COR-L47 (cell line): ENCODE results near the gene TRAPPC3L.

Experiments
- DNase-seq: peaks from one replicate; lab custom pipeline; 2025; lab: John Stamatoyannopoulos, UW

TRAPPC3L gene

DNA sequence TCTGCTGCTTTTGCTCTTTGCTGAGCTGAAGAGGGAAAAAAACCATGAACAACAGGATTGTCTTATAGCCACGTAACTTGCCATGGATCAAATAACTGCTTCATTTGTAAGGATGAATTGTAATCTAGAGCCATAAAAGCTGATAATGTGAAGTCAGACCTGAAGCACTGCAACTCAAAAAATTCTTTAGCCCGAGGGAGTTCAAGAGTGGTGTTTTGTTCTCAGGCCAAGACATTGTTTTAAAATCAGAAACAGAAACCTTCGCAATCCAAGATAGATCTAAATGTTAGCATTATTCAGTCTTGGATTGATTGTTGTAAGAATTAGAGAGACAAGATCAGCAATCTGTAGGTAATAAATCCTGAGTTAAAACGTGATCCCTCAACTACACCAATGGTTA is at the start of gene TRAPPC3L:
TRAPPC3L (minus strand) TSS at position 34 of the 400 bp plus-strand sequence. CDS start 170 bp downstream, outside the sequence.
- DNase-seq, result no peak

DNA sequence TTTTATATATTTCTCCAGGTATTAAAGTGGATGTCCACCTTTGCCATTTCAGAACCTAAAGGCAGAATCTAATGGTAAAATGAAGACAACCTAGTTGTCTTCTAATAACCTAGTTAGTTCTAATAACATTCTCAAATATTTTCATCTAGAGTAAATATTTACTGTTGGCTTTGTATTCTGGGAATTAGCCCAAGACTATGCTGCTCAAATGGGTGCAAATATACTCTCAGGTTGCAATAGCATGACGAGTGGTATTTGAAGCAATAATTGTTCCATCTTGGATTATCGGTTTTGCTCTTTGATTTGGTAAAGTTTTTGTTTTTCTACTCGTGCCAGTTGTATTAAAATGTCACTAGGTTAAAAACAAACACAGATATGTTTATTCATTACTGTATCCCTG is 49.8 kb upstream of the TRAPPC3L start:
- no peak for DNase-seq

DNA sequence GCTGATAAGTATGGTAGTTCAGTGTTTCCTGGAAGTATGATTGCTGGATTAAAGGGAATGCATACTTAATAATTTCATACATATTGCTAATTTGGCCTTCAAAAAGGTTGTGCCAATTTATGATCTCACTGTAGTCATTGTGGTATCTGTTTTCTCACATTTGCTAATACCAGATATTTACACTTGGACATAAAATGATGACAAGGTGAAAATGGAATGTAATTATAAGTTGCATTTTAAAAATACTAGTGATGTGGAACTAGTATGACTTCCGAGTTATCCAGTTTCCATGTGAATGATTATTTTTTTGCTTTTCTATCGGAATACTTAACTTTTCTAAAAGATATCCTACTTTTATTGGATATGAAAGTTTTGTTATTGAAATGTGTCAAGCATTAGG is 41.3 kb upstream of the TRAPPC3L start:
- DNase-seq, result no peak

DNA sequence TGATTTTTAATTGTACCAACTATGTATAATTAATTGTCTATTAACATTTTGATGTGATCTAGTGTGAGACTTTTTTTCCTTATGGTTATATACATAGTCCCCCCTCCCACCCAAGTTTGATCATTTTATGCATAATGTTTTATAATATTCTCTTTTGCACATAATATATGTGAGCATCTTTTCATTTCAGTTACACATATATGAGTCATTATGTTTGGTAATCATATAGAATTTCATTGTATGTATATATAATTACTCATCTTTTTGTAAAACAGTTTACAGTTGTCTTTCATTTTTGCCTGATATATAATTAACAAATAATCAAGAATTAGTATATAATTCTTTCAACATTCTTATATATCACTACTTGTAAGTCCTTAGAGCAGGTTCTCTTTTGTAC is 40.8 kb upstream of the TRAPPC3L start:
- no peak for DNase-seq

DNA sequence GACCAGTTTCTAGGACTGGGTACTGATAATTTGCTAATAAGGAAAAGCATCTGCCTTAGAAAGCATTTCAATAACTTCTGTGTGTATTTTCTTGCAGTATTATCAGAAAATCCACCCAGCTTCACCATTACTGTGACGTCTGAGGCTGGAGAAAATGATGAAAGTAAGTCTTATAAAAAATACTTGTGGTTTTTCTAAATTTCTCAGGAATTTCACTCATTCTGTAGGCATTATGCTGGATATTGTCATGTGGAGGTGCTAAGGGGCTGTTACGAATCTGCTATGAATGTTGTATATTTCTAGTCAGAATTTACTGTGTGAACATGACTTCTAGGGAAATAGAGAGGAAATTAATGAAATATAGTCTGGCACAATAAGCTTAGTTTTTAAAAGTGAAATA is 34.7 kb upstream of the TRAPPC3L start:
- DNase-seq, result no peak

DNA sequence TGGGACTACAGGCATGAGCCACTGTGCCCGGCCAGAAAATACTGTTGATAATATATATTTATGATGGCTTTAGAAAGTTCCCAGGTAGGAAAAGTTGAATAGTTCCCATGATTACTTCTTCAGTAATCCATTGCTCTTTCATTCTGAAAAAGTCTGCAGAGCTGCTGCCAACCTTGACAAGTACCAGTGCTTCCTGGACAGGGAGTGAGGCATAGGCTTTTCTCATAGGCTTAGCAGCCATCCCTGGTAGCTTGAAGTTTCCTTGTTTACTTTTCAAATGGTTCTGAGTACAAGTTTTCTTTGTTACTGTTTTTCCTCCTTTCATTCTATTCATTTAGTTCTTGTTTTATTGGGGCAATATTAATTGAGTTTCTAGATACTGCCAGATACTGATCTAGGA is 33.7 kb upstream of the TRAPPC3L start:
- no peak for DNase-seq

DNA sequence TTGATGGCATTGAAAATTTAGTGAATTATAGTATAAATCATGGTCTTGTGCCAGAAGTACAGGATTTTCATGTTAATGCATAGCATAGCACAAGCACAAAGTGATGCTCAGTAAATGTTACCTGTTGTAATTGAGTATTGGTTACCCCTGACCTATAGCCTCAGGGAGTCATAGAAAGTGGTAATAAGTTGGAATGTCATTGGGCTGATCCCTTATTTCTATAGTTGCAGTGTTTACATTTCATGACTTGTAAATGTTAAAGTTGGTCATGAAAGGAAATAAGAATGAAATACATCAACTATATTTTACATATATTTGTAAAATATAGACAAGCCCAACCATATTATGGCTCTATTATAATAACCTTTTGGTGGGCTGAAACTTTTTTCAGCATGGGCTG is 32.9 kb upstream of the TRAPPC3L start:
- DNase-seq, result no peak

DNA sequence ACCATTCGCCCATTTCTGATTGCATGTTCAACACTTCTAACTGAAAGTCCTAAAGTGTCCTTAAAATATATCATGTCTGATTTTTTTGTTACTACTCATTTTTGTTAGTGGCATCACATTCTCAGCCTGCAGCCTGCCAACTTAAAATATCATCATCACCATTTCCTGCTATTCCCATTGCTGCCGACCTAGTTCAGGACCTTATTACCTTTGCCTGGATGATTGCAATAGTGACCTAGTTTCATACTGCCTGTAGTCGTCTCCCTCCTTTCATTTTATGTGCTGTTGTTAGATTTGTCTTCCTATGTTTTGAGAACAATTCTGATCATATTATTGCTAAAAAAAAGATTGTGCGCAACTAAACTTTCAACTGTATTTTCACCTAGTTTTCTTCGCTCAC is 32.0 kb upstream of the TRAPPC3L start:
- DNase-seq, result no peak

DNA sequence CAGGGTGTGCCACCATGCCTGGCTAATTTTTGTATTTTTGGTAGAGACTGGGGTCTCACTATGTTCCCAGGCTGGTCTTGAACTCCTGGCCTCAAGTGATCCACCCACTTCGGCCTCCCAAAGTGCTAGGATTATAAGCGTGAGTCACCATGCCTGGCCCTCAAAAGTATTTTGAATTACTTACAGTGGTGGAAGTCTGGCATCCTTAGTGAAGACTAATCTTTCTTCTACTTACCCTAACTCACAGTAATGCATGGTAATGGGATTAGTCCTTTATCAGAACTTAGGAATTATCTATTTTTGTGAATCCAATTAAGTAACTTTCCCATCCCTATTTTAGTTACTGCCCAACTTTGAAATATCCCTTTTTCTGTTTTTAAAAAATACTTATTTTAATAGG is 29.7 kb upstream of the TRAPPC3L start:
- no peak for DNase-seq

DNA sequence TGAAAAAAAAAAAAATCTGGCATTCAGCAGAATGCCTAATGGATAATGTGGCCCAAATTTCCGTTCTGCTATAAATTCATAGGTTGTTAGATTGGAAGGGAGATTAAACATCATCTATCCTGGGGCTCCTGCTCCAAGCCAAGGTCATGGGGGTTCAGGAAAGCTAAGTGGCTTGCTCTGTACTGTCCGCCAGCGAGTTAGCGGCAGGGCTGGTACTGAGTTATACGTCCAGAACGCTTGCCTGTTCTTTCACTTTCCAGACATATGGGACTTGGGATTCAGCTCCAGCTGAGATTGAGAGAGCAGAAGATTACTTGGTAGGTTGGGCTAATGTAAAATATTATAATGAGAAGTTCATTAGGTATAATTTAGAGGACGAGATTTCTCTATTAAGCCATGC is 26.7 kb upstream of the TRAPPC3L start:
- DNase-seq, result no peak

DNA sequence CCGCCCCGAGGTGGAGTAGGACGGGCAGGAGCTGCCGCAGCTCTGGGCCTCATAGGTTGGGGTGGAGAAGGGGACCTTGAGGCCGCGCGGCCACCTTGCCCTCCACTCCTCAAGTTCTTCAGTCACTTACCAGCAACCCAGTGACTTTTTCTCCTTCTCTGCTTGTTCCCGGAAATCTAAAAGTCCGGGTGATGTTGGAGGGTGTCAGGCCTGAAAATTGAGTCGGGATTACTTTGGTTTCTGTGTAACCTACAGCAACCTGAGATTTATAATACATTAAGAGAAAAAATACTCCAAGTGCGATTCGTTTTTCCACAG is 26.2 kb upstream of the TRAPPC3L start:
- no peak for DNase-seq

DNA sequence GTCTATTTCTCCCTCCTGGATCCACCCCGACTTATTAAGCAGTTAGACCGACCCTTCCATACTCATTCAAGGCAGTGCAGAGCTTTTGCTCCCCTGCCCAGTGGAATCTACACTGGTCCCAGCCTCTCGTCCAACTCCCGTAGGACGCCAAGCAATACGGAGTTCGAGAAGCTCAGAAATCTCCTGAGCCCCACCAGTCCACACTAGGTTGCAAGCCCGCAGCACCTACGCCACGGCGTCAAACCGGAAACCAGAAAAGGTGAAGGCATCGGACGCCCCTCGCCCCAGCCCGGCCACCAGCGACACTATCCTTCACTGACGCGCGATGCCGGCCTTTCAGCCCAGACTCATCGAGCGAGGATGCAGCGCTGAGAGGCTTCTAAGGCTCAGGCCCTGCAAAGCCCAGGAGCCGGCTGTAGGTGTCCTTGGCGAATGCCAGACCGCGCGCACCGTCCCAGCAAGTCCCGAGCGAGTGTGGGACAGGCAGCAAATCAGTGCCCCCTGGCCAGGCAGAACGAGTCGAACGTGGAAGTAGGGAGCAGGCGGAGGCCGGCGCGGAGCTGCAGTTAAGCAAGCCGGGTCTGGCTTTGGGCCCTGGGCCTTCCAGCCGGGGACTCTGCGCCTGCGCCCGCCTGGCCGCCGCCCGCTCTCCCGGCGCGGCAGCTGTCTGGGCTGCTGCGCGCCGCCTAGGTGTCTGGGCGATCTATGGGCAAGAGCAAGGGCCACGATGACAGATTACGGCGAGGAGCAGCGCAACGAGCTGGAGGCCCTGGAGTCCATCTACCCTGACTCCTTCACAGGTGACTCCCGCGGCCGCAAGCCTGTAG is 25.6 kb upstream of the TRAPPC3L start, which contains the start of gene RWDD1:
RWDD1 (plus strand) TSS at position 649 of the 827 bp plus-strand sequence; CDS start at position 728, 79 bp downstream.
- peak; percentile 91 for DNase-seq

DNA sequence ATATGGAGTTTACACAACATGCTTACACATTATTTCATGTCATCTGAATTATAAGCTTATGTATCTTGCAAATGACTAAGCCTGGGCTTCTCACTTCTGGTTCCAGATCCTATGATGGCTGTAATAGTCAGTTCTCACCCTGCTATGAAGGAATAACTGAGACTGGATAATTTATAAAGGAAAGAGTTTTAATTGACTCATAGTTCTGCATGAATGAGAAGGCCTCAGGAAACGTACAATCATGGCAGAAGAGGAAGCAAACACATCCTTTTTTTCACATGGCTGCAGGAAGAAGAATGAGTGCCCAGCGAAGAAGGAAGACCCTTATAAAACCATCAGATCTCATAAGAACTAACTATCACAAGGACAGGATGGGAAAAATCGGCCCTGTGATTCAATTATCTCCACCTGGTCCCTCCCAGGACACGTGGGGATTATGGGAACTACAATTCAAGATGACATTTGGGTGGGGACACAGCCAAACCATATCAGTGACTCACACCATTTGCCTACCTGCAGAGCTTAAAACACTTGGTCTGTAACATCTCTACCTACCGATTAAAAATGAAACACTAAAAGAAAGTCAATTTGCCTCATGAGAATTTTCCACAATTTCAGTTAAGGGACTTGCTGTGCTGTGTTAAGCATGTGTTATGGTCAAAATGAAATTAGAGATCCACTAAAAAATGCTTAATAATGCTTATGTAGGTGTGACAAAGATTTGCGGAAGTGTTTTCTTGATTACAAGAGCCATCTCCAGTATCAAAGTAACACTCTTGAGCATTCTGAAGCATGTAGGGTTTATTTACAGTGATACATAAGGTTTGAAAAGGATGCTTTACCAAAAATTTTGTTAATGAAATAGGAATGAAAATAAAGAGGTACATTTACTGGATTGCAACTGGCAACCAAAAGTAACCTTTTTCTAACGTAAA is 23.6 kb upstream of the TRAPPC3L start:
- no peak for DNase-seq

DNA sequence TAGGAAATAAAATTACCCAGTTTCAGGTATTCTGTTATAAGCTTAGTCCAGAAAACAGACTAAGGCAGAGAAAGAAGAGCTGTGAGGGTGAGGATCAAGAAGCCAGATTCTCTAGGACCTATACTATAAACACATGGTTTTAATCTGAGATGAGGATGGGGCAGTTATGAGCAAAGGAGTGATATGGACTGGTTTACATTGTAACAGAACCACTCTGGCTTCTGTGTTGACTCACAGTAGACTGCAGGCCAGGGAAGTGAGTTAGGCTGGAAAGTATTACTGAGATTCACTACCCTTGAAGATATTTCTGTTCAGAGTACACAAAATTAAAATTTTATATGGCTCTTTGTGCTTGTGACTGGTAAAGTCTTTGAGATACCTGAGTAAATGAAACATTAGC is 22.6 kb upstream of the TRAPPC3L start:
- DNase-seq, result no peak

DNA sequence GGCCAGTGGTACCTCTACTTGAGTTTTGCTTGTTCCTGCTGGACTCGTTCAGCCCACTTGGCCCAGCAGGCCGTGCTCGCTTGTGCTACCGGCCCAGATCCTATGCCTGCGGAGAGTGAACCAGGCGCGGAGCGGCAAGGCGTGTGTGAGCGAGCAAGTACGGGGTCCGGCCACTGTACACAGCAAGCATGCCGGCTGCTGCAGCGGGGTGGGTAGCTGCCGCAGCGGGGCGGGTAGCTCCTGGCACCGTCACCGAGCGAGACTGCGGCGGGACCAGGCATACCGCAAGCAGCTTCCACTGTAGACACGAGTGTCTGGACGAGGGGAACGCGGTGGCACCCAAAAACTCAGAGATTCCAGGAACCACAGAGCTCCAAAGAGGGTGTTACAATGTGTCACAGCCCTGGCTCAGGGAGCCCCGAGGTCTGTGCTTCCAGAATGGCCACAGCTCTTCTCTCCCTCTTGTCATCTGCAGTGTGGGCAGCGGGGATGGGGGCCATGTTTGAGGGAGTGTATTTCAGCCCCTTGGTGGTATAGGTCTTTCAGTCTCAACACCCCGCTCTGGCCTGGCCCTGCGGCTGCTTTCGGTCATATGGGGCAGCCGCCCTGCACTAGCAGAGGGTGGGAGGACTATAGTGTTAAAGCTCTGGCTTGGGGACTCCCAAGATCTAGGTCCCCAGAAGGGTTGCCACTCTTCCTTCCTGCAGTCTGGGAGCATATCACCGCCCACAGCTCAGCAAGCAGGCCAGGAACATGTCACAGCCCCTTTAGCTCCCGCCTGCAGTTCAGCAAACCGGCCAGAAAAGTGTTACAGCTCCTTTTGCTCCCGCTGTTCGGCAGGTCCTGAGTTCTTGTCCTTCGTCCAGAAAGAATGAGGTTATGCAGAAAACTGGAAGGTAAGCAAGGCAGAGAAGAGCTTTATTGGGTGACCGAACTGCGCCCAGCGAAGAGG is 19.7 kb upstream of the TRAPPC3L start:
- no peak for DNase-seq

DNA sequence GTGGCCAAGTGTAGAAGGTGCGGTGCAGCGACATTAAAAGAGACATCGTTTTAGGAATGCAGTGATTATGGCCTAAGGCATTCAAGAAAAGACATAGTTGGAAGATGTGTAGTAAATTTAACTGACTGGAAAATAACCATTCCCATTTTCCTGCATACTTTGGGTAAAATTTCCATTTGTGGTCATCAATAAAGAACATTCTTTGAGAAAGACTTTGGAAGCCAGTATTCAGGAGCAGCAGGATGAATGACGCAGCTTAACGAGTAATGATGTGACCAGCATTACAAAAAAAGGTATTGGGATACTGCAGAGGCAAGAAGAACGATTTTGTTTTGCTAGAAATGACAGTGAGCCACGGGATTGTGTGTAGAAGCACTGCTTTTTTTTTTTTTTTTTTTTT is 18.8 kb upstream of the TRAPPC3L start:
- no peak for DNase-seq

DNA sequence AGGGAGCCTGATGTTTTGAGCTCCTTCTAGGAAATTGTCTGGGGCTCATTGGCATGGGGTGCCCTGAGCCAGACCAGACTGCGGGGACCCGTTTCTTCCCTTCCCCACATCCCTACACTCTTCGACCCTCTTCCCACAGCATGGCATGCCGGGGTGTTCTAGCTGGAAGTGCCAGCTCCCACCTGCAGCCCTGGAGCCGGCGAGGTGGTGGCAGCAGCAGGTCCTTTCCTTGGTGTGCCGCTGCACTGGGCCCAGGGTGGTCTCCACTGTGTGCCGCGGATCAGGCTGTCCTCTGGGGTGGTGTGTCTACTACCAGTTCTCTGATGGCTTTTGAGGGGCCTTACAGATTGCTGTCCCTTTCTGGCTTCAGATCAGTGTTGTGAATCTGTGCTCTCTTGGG is 18.3 kb upstream of the TRAPPC3L start:
- DNase-seq, result no peak

DNA sequence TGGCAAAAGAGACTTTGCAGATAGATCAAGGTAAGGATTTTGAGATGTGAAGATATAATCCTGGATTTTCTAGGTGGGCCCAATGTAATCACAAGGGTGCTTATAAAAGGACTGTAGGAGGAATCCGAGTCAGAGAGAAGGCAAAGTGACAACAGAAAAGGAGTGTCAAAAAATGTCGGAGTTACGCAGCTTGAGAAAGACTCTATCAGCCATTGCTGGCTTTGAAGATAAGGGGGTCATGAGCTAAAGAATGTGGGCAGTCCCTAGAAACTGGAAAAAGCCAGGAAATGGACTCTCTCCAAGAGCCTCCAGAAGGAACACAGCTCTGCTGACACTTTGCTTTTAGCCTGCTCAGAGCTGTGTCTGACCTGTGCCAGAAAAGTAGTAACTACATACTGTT is 17.1 kb upstream of the TRAPPC3L start:
- no peak for DNase-seq

DNA sequence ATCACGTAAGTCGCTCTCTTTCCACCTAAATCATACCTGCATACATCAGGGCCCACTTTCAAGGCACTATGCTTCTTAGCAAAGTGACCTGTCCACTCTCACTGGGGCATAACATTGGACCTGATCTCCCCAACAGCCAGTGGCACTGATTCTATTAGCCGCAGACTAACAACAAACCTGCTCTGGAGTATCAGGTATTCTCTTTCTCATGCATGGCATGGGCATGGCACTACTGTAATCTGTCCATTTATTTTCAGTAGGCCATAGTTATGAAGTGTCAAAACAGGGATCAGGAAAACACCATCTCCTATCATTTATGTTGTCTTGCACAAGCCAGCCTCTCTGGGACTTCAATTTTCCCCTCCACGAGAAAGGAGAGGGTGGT is 16.5 kb upstream of the TRAPPC3L start:
- no peak for DNase-seq

DNA sequence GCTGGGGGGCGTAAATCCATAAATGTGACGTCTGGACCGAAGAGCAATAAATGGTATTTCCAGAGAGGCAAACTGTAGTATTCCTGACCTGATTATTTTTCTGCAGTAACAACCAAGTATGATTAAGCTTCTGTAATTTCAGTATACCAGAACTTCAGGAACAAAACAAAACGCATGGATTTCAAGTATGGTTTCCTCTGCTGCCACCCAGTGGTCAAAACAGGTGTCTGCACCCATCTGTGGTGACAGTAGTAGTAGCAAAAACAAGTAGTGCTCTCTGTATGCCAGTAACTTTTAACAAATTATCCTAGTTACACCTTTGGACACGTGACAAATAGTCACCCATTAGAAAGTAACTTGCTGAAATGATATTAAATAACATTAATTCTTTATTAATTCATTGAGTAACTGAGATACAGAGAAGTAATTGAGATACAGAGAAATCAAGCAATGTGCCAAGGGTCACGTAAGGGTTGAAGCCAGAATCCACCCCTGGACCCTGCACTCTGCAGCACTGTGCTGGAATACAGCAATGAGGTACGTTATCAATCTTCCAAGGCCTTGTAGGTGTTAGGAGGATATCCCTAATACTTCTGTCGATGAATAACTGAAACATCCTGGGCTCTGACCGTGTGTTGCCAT is 16.0 kb upstream of the TRAPPC3L start:
- peak; percentile 23 for DNase-seq

DNA sequence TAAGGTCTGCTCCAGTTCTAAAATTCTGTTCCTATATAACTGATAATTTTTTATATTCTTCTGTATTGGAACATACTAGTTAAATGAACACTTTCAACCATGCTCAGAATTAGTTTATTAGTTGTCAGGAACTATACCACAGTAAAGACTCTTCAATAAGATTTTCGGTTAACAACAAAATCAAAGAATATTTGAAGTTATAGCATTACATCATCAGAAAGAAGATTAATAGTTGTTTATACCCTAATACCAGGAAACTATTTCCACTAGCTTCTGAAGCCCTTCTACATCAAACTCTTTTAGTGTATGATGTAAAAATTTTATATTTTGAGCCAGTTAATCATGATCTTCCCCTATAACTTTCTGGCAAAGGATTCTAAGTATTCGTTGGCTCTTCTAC is 14.6 kb upstream of the TRAPPC3L start:
- DNase-seq, result no peak

DNA sequence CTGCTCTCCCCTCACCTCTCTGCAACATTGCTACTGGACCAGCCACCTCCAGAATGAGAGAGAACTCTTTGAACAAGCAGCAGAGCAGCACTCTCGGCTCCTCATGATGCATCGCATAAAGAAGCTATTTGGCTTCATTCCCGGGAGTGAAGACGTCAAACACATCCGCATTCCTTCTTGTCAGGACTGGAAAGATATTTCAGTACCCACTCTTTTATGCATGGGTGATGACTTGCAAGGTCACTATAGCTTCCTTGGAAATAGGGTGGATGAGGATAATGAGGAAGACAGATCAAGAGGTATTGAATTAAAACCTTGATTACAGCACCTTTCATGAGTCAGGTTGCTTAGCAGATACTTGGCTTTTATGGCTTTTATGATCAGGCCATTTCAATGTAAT is 12.4 kb upstream of the TRAPPC3L start:
- no peak for DNase-seq
